A673 (cell line): ENCODE results near the gene THBD. TPM values are rescaled to one million over a fixed set of nuclear protein-coding genes. Genes with fewer than 3 reads are reported as not detected.

ENCODE experiments used
- BruUV-seq: library from RNA; stranded (reverse); fragments of 400-500 nt; replicated peaks from 2 replicates; lab custom pipeline; 2021; lab: Mats Ljungman, UMichigan
- CTCF ChIA-PET: fragments of 300-600 bp; sonication (Branson Sonifier 250); formaldehyde crosslinking; loops from one replicate; lab custom pipeline; 2022; ENCODE audit warnings: antibody characterized with exemption; lab: Charles Lee
- POLR2A ChIA-PET: fragments of 300-600 bp; sonication (Branson Sonifier 250); formaldehyde crosslinking; loops from one replicate; lab custom pipeline; 2022; ENCODE audit warnings: antibody characterized with exemption; ENCODE audit not compliant: low non-redundant PET; lab: Charles Lee
- DNase-seq: peaks from one replicate; pipeline ENCODE4 v3.0.0-alpha.2; 2015; ENCODE audit warnings: low spot score
- H3K27ac ChIP-seq: fragments of 200-600 bp; sonication (generic); 2 replicates; pipeline ENCODE4 v1.5.1; 2016; ENCODE audit warnings: mixed run types, low read depth, mild to moderate bottlenecking, mixed read lengths, antibody characterized with exemption, low read length; ENCODE audit not compliant: poor library complexity, severe bottlenecking
- H3K27me3 ChIP-seq: fragments of 200-600 bp; sonication (generic); replicated peaks from 2 replicates; pipeline ENCODE4 v1.6.1; 2017; ENCODE audit warnings: mixed run types, low read depth, mild to moderate bottlenecking, mixed read lengths, antibody characterized with exemption, low read length; ENCODE audit not compliant: insufficient read depth, poor library complexity
- H3K36me3 ChIP-seq: fragments of 200-600 bp; sonication (generic); 2 replicates; pipeline ENCODE4 v1.6.1; 2016; ENCODE audit warnings: mixed run types, mild to moderate bottlenecking, mixed read lengths, antibody characterized with exemption, low read length; ENCODE audit not compliant: insufficient read depth, poor library complexity, severe bottlenecking
- H3K4me1 ChIP-seq: fragments of 200-600 bp; sonication (generic); 2 replicates; pipeline ENCODE4 v1.6.1; 2017; ENCODE audit warnings: mixed run types, mild to moderate bottlenecking, mixed read lengths, antibody characterized with exemption, low read length; ENCODE audit not compliant: insufficient read depth, poor library complexity, severe bottlenecking
- H3K4me3 ChIP-seq: fragments of 200-600 bp; sonication (generic); 2 replicates; pipeline ENCODE4 v1.5.1; 2016; ENCODE audit warnings: low read depth, mixed run types, mild to moderate bottlenecking, mixed read lengths, low read length; ENCODE audit not compliant: poor library complexity, severe bottlenecking
- H3K9me3 ChIP-seq: fragments of 200-600 bp; sonication (generic); 2 replicates; pipeline ENCODE4 v1.6.1; 2016; ENCODE audit warnings: mixed run types, low read depth, mild to moderate bottlenecking, mixed read lengths, antibody characterized with exemption, low read length; ENCODE audit not compliant: poor library complexity, severe bottlenecking
- EZH2 ChIP-seq: fragments of 200-600 bp; sonication (generic); IDR thresholded peaks from 2 replicates; pipeline ENCODE4 v1.6.1; 2017; ENCODE audit warnings: borderline replicate concordance, low read depth, mild to moderate bottlenecking, mixed read lengths, antibody characterized with exemption, low read length; ENCODE audit not compliant: poor library complexity, severe bottlenecking
- intact Hi-C: fragments of 100-400 bp; cut with micrococcal nuclease; formaldehyde crosslinking; loops from one replicate; pipeline ENCODE4 v1.10.0; 2022; ENCODE audit not compliant: unreplicated experiment
- total RNA-seq: library from RNA; stranded (reverse); gene quantifications from 2 replicates; pipeline ENCODE4 v1.2.3, GENCODE V29; 2021
- TF ChIP-seq, protein P1 (sequence below): fragments of 300-800, 200-600 bp; sonication (generic); conservative IDR thresholded peaks from 2 replicates; pipeline ENCODE4 v1.5.1; 2017; ENCODE audit warnings: low read depth, mild to moderate bottlenecking, antibody characterized with exemption, low read length, moderate library complexity, mixed read lengths

THBD gene
- total RNA-seq, 1 experiment from 2014 or later: not detected

DNA sequence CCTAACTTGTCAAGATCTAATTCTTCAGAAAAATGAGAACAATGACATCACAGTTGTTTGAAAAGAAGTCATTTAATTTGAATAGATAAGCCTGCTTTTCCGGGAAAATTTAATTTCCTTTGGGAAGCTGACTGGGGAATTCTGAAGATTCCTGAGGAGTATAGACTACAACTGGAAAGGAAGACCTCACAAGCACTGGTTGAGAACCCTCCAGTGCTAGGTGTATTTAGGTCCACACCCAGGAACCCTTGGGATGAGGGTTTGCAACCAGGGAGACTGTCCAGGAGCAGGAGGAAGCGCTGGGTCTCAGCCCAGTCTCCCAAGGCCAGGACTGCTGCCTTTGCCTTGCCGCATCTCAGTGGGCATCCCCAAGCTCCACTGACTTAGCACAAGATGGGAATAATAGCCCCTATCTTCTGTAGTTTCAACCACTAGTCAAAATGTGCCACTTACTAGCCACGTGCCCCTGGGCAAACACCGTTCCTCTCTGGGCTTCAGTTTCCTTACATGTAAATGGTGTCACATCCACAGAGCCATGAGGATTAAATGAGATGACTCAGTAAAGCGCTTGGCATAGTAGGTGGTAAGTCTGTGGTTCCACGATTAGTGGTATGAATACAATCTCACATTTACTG is 43.5 kb upstream of the THBD start:
- TF ChIP-seq, protein P1, sequence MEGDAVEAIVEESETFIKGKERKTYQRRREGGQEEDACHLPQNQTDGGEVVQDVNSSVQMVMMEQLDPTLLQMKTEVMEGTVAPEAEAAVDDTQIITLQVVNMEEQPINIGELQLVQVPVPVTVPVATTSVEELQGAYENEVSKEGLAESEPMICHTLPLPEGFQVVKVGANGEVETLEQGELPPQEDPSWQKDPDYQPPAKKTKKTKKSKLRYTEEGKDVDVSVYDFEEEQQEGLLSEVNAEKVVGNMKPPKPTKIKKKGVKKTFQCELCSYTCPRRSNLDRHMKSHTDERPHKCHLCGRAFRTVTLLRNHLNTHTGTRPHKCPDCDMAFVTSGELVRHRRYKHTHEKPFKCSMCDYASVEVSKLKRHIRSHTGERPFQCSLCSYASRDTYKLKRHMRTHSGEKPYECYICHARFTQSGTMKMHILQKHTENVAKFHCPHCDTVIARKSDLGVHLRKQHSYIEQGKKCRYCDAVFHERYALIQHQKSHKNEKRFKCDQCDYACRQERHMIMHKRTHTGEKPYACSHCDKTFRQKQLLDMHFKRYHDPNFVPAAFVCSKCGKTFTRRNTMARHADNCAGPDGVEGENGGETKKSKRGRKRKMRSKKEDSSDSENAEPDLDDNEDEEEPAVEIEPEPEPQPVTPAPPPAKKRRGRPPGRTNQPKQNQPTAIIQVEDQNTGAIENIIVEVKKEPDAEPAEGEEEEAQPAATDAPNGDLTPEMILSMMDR: no peak
- no peak for TF ChIP-seq EZH2
- DNase-seq: no peak
- Histone ChIP-seq H3K4me3 (no peak overlapping the region), H3K9me3 (no peaks in the 10 kb centered on the region), H3K36me3 (no peaks in the 10 kb centered on the region), H3K27me3 (peaks cover 53% of the 10 kb centered on the region), H3K27ac (no peak overlapping the region), H3K4me1 (no peaks in the 10 kb centered on the region)
- intact Hi-C loops: loop anchor here (2.0 kb wide), 1 partner anchor 20 kb away; no protein-coding TSS in a partner anchor
- ChIA-PET CTCF (no interaction called here), POLR2A (no interaction called here)
- BruUV-seq: no TSS peak

DNA sequence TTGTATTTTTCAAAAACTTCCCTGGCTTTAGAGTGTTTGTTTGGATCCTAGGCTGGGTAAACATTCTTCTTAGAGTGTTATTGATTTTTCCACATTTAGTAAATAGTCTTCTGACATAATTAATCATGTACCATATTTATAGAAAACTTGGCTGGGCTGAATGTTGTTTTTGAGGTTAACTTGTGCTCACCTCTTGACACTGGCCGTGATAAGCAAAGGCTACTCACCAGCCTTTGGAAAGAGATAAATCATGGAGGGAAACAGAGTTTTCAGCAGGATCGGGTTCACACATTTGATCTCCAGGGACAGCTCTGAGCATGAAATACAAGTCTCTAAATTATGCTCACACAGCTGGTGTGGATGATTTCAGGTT is 42.9 kb upstream of the THBD start:
- H3K4me3 ChIP-seq: no peak overlapping the region
- ChIA-PET POLR2A (no interaction called here), CTCF (no interaction called here)
- TF ChIP-seq EZH2: no peak
- TF ChIP-seq, protein P1: no peak
- peaks cover 51% of the 10 kb centered on the region for H3K27me3 ChIP-seq
- BruUV-seq: no TSS peak
- no peaks in the 10 kb centered on the region for H3K9me3 ChIP-seq
- intact Hi-C loops: loop anchor here (2.0 kb wide), 1 partner anchor 20 kb away; no protein-coding TSS in a partner anchor
- no peaks in the 10 kb centered on the region for H3K4me1 ChIP-seq
- H3K27ac ChIP-seq: no peak overlapping the region
- H3K36me3 ChIP-seq: no peaks in the 10 kb centered on the region
- no peak for DNase-seq

DNA sequence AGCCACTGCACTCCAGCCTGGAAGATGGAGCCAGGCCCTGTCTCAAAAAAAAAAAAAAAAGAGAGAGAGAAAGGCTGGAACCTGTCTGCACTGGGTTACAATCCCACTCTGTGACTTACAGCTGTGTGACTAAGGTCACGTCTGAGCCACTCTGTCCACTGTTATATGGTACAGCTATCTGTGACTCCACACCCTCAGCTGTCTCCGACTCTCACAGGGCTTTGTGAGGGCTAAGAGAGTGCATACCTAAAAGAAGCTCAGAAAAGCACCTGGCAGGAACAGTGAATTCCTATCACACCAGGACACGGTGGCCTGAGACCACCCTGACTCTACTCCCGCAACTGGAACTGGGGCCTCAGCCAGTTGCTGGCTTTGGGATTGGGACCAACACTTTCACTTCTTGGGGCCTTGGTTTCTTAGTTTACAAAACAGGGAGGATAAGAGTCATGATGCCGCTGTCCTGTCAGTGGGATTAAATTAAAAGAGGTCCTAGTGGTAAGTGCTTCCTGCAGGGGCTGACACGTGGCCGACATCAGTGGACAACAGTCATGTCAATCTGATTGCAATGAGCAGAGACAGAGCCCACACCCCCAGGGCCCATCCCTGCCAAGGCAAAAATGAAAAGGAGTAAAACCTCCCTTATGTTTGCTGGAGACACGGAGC is 42.4 kb upstream of the THBD start:
- no TSS peak for BruUV-seq
- intact Hi-C loops: loop anchor here (2.0 kb wide), 1 partner anchor 19 kb away; no protein-coding TSS in a partner anchor
- Histone ChIP-seq H3K27me3 (peaks cover 46% of the 10 kb centered on the region), H3K4me3 (no peak overlapping the region), H3K9me3 (no peaks in the 10 kb centered on the region), H3K36me3 (no peaks in the 10 kb centered on the region), H3K27ac (no peak overlapping the region), H3K4me1 (no peaks in the 10 kb centered on the region)
- DNase-seq: no peak
- no peak for TF ChIP-seq EZH2
- TF ChIP-seq, protein P1: no peak
- ChIA-PET CTCF (no interaction called here), POLR2A (no interaction called here)
